Measurements from ENCODE around the gene PPP6R1. TPM values are rescaled to one million over a fixed set of nuclear protein-coding genes. Genes with fewer than 3 reads are reported as not detected.

The PPP6R1 gene
- total and polyA plus RNA-seq, 2 of the 13 experiments (the other 11 are each of a cell fraction or from before 2014, with no cell fraction given), result 25.8 to 54.0 TPM

DNA sequence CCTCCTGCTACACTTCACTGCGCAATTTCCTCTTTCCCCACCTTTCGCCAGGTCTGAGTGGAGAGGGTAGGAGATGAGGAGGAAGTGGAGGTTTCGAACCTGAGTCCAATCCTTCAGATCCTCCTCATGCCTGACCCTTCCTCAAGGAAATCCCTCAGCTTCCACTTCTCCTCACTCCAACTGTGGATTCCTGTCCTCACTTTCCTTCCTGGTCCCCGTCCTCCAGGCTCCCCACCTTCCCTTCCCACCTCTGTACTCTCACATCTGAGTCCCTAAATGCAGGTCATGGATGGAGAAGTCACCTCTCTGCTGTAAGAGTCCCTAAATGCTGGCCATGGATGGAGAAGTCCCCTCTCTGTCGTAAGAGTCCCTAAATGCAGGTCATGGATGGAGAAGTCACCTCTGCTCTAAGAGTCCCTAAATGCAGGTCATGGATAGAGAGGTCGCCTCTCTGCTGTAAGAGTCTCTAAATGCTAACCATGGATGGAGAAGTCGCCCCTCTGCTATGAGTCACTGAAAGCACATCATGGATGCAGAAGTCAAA is 33.3 kb downstream of the PPP6R1 start (continued):
- TF ChIP-seq RBM22 (optimal IDR thresholded peaks at IDR 0.05; ENCODE audit: low read length) (peak; percentile 47), PPARG (CRISPR knock-in tag; conservative IDR thresholded peaks at IDR 0.05) (no peak), AKAP8 (CRISPR knock-in tag; IDR thresholded peaks at IDR 0.05) (0 out of 2 replicates have a peak, but pooled peaks have one; percentile 30), MYNN (CRISPR knock-in tag; IDR thresholded peaks at IDR 0.05; ENCODE audit: low read depth) (peak; percentile 99), ZNF292 (CRISPR knock-in tag; IDR thresholded peaks at IDR 0.05; ENCODE audit: borderline replicate concordance, low read depth) (no peak), POLR2AphosphoS5 (IDR thresholded peaks at IDR 0.05; ENCODE audit: low read depth, low read length) (no peak; the same call in 1 of the 2 replicates), SNAPC4 (CRISPR knock-in tag; IDR thresholded peaks at IDR 0.05) (no peak), ZBTB42 (CRISPR knock-in tag; IDR thresholded peaks at IDR 0.05) (no peak), ZNF646 (CRISPR knock-in tag; IDR thresholded peaks at IDR 0.05) (no peak), NPAS2 (CRISPR knock-in tag; IDR thresholded peaks at IDR 0.05; ENCODE audit: borderline replicate concordance) (no peak), KLF15 (CRISPR knock-in tag; IDR thresholded peaks at IDR 0.05; ENCODE audit: borderline replicate concordance) (no peak), ZEB1 (IDR thresholded peaks at IDR 0.05; ENCODE audit: insufficient replicate concordance, low read depth) (no peak), ZMYM3 (CRISPR knock-in tag; IDR thresholded peaks at IDR 0.05) (peak; percentile 63), ZNF234 (CRISPR knock-in tag; conservative IDR thresholded peaks at IDR 0.05) (no peak)
- TF ChIP-seq, protein P1, sequence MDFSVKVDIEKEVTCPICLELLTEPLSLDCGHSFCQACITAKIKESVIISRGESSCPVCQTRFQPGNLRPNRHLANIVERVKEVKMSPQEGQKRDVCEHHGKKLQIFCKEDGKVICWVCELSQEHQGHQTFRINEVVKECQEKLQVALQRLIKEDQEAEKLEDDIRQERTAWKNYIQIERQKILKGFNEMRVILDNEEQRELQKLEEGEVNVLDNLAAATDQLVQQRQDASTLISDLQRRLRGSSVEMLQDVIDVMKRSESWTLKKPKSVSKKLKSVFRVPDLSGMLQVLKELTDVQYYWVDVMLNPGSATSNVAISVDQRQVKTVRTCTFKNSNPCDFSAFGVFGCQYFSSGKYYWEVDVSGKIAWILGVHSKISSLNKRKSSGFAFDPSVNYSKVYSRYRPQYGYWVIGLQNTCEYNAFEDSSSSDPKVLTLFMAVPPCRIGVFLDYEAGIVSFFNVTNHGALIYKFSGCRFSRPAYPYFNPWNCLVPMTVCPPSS (IDR thresholded peaks at IDR 0.05), result no peak
